Glomerular endothelial cell (primary cell): ENCODE measurements around the gene MAPK10. TPM values are rescaled to one million over a fixed set of nuclear protein-coding genes. Genes with fewer than 3 reads are reported as not detected.
A peak's percentile ranks its signal among the peaks of the same experiment; 100 is the strongest.

Experiments used
- DNase-seq: peaks from one replicate; pipeline ENCODE4 v3.0.0-alpha.2; 2011; ENCODE audit warnings: low read depth, low spot score; ENCODE audit errors: extremely low read depth
- total RNA-seq: library from RNA; depleted of rRNA; stranded (reverse); fragments of >200 nt; gene quantifications from 2 replicates; pipeline ENCODE4 v1.2.3, GENCODE V29; 2015

The MAPK10 gene
- total RNA-seq = 0.06 and 0.10 TPM in 2 replicates

DNA sequence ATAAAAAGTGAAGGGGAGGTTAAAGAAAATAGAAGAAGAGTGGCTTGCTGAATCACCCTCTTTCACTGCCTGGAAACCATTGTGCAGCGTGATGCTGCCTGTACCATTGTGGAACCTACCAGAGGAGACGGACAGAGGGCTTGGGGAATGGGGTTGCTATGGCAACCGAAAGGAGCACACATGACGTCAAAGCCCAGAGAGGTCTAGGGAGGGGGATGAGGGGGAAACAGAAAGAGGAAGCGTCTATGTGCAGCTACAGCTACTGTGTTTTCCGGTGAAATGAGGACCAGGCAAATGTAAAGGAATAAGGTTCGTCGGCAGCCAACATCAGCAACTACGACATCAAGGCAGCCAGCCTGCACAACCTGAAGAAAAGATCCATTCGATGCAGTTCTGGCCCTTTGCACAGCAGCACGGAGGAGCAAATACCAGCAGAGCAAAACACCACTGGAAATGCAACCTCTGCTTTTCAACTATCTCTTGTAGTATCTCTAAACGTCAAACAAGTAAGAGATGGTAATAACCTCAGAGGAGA is at the start of gene MAPK10:
MAPK10 (minus strand) TSS at position 110 of the 535 bp plus-strand sequence.
- DNase-seq = peak; percentile 47

DNA sequence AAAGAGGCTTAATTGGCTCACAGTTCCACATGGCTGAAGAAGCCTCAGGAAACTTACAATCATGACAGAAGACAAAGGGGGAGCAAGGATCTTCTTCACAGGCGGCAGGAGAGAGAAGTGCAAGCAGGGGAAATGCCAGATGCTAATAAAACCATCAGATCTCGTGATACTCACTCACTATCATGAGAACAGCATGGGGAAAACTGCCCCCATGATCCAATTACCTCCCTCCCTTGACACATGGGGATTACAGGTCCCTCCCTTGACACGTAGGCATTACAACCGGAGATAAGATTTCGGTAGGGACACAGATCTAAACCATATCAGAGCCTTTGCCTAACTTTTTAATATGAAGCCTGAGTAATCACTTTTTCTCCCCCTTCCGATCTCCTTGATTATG is 43.7 kb upstream of the MAPK10 start:
- no peak for DNase-seq

DNA sequence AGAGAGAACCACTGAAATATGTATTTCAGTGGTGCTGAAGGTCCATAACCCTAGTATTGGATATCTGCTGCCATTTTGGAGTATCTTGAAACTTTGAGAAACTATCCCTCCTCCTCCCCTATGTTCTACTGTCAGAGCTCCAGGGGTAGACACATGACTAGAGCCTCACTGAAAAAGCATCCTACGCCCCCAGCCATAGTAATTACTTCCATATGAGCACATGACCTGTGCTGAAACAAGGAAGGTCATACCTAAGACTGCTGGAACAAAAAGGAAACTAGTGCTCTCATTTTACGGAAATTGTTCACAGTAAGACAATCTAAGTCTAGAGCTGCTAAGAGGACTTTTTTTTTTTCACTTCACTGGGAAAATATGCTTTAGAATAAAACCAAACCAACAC is 42.0 kb upstream of the MAPK10 start:
- no peak for DNase-seq

DNA sequence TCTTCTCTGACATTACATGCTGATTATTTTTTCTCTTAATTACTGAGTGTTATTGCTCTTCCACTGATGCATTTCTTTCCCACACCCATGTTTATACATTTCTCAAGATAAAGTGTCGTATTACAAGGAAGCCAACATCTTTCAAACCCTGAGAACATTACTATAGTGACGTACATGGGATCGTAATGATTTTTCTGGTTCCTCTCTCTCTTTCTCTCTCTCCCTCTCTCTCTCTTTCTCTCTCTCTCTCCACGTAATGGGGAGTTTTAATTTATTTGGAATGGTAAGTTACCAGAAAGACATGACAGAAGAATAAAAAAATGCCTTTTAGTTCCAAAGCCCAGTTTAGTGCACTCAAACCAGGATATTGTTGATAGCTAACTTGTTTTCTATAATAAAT is 40.4 kb upstream of the MAPK10 start:
- no peak for DNase-seq

DNA sequence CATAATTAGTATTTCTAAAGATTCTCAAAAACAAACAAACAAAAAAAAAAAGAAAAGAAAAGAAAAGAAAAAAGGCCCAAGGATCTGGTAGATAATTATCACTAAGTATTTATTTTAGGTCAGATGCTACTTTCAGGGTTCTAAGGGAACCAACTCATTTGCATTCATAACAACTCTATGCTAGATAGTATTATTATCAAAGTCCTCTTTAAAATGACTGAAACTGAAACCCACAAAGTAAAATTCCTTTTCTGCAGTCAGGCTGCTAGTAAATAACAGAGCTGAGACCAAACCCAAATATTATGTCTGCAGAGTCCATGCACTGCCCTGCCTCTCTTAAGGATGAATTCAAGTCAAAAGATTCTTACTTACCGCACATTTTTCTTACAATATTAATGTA is 38.3 kb upstream of the MAPK10 start:
- DNase-seq = no peak

DNA sequence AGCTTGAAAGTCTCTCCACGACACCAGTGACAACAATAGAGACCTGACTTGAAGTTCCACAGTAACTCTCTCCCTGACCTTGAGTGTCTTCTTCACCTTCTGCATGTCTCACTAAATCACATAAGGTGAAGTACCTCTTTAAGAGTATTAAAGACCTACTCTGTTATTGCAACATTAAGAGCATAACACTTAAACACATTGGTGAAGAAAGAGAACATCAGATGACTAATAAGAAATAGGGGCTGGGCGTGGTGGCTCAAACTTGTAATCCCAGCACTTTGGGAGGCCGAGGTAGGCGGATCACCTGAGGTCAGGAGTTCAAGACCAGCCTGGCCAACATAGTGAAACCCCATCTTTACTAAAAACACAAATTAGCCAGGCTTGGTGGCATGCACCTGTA is 33.9 kb upstream of the MAPK10 start:
- no peak for DNase-seq

DNA sequence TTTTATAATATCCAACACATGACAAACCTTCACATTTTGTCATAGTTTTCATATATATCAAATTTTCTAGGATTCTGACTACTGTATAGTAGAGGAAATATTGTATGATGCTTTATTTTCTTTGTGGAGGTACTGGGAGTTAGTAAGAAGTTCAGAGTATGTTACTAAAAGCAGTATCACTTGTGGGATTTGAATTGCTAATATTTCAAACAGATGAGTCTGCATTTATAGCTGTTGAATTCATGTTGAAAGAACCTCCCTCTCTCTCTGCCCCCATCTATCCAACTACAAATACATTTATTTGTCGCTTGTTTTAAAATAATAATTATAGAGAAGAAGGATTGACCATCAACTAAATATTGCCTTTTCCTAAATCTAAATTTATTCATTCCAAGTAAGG is 29.8 kb upstream of the MAPK10 start:
- no peak for DNase-seq

DNA sequence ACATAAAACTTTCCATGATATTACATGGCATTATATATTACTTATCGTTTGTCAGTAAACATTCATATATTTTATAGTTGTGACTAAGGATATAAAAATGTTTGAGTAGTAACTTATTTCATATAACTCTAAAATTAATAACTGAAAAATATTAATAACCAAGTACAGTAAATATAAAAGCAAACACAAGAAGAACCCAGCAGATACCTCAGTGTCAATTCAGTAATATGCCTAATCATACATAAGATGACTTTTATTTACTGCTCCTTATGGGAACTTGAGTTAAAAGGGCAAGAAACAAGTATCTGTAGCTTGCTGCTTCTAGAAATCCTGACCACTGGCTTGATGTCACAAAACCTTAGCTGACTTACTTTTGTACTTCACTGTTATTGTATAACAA is 28.4 kb upstream of the MAPK10 start:
- DNase-seq = no peak

DNA sequence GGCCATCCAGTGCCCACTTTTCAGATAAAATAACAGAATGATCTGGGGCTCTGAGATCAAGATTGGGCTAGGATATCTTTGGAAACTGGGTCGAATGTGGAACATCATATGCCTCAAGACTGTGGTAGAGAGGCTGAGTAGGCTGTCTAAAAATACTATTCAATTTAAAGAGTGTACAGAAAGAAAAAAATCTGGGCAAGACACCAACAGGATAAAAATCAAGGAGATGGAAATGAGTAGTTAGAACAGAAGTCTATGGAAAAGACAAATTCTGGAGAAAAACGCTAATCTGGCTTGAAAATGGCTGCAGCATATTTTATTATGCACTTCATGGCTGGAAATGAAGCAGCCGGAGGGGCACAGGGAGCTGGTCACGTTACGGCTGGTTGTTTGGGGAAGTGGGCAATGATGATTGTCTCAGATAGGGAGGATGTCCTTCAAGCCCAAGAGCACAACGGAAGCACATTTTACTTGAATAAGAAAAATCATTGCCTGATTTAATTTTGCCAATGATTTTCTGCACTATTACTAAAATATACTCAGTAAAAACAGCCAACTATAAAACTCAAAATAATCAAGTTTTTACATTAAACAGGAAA is 27.1 kb upstream of the MAPK10 start:
- DNase-seq = no peak

DNA sequence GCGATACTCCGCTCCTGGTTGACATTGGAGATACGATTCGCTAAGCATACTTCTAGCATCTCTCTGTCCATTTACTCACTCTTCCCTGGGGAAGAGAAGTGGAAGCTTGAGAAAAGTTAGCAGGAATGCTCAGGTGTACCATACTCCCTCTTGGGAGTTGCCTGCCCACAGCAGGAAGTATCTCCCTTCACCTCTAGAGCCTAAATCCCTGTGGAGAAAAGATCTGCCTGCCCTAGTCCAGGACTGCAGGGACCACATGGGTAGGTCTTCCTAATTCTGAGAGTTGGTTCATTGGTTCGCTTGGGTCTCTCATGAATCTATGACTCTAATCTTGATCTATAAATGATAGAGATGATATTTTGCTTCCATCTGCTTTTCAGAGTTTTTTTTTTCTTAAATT is 26.3 kb upstream of the MAPK10 start:
- DNase-seq = no peak

DNA sequence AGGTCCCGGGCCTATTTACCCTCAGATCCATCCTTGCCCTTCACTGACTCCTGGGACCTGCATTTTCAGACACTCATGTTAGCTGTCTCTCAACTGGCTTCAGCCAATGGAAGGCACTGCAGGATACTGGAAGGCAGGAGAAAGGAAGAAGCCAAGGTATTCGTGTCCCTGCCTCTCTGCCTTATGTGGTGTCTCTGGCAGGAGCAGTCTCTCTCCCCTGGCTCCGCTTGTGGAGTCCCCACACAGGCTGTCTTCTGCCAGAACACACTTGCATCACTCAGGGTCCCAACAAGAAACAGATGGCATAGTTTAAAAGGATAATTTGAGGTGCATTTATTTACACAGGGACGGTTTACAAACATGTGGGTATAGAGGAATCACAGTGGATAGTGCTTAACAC is 21.6 kb upstream of the MAPK10 start:
- DNase-seq = no peak

DNA sequence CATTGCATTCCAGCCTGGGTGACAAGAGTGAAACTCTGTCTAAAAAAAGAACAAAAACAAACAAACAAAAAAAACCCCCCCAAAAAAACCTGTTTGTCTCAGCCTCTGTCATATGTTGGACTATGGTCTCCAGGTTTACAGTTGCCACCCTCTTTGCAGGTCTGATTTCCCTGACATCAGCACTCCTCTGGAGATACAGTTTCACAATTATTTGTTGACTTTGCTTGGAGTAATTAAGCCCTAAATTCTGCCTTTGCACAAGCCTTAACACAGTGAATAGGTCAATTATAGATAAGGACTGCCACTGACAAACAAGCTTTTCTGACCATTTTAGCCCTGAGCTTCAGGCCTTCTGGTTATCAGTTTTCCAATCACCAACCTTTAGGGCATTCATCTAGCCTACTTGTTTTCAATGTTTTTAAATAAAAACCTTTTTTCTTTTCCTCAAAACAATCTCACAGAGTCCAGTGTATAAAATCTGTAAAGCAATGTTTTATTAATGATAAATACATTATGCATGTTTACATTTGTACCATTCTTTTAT is 20.4 kb upstream of the MAPK10 start:
- DNase-seq = no peak

DNA sequence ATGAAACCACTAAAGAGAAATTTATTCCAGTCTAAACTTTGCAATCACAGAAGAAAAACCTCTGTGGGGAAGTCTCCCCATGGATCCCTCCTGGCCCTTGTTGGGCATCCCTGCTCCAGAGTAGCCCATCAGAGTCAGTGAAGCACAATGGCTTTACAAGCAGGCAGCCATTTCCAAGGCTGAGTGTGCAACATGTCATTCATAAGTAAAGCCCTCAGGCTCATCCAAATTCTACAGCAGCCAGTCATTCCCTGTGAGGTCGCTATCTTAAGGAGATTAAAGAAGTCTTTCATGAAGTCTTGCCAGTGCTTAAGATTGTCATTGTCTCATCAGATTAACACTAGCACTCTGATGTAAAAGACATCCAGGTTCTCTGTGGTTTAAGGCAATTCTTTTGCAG is 17.0 kb upstream of the MAPK10 start:
- no peak for DNase-seq

DNA sequence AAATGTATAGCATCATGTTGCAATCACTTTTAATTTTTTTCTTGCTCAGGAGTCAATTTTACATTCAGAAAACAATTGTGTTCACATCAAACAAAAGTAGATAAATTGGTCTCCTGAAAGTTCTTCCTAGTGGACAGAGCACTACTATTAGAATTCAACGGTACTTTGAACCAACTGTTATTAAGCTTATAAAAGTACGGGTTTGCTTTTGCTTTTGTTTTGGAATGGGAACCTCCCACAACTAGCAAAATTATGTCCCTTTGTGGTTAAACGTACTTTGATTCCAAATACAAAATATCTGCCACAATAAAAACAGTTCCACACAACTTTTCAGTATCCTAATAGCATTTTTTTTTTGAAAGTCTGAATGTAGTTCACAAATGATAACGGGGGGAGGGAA is 8.6 kb upstream of the MAPK10 start:
- DNase-seq = no peak

DNA sequence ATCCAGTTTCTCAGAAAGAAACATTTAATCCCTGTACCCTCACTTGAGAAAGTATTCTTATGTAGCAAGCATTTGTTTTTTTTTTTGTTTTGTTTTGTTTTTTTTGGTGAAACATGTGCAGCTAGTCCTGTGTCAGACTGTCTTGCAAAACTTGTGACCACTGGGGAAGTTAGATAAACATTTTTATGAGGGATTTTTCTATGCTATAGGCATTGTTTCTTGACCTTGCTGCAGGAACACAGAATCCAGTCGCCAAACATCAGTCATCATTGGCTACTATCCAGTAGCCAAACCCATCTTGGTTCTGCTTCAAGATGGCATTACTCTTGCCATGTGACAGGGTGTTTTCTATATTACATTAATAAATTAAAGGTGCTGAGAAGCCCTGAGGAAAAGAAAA is 7.7 kb upstream of the MAPK10 start:
- DNase-seq = no peak

DNA sequence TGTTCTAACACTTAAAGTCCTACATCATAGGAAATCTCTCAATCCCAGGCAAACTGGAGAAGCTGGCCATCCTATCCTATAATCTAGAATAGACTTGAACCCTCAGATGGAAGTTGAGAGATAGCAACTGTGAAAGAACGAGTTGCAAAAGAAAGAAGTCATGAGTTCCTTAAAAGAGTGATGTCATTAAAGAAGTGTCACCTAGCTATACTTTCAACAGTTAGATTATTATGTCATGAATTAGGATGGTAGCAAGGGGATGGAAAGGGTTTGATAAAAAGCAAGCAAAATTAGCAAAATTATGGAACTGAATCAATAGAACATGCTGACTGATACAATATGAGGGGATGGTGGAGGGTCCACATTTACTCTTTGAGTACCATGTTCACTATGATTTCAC is 7.1 kb upstream of the MAPK10 start:
- no peak for DNase-seq

DNA sequence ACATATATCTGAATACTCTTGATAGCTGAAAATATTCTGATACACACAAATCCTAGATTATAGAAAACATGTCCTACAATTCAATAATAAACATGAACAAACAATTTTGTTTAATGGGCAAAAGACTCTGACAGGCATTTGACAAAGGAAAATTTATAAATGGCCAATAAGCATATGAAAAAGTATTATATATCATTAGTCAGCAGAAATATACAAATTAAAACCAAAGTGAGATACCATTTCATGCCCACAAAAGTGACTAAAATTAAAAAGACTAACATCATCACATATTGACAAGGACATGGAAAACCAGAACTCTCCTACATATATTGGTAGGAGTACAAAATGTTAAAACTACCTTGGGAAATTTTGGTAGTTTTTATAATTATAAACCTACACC is 2.7 kb upstream of the MAPK10 start:
- no peak for DNase-seq

DNA sequence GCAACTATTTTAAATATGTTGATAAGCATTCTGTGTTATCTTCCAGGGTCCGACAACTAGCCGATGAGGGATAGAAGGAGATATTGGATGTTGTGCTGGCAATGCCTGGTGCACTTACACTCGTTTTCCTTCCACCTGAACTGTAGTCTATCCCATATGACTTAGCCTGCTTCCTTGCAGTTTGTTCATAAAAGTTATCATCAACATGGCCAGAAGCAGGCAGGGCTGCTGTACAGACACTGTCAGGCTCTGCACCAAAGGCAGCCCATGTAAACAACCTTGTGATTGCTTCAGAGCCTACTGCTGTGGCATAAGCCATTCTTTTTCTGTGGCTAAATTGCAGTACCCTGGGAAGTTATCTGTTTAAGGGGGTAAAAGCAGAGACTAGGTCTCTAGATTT is 1.6 kb downstream of the MAPK10 start:
- no peak for DNase-seq

DNA sequence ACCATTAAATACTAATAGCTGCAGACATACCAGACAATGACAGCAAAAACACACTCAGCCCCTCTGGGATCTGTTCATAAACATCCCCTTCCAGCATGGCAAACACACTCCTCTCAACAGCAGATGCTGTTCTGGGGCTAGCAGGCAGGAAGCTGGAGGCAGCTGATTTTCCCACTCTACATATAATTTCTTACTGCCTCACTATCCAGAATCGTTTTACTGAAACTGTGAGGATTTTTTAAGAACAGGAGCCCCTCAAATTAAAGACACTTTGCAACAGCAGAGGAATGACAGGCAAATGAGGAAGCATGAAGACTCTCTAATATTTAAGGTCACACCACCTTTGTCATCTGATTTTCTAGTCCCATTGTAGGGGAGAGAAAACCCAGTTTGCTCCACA is 2.2 kb downstream of the MAPK10 start:
- no peak for DNase-seq

DNA sequence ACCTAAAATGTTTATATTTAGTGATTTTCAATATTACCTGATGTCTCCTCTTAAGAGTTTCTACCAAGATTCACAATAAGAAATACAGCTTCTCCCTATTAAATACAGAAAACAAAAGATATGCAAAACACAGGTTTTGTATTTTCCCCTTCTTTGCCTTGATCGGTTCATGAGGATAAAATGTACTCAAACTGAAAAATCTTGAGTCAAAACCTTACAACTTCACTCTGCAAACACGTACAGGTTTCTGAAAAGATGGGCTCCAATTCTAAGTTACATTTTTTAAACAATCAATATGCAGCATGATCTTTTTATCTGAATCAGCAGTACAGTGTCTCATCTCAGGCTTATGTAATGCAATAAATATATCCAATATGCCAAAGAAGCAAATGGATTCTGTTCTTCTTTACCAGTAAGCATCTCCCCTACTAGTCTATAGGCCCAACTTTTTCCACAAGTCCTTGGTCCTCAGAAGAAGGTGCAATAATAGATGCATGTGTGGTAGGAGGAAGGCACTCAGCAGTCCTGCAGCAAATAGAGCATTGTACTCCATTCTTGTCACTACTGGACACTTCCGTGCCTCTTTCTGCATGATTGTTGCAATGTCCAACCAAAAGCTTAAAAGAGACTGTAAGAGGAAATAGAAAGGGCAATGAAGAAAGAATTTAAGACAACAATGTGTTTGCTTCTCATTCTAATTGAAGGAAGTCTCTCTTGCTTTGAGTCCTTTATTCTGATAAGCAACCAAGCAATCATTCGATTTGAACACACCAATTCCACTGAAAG is 3.2 kb downstream of the MAPK10 start:
- no peak for DNase-seq

DNA sequence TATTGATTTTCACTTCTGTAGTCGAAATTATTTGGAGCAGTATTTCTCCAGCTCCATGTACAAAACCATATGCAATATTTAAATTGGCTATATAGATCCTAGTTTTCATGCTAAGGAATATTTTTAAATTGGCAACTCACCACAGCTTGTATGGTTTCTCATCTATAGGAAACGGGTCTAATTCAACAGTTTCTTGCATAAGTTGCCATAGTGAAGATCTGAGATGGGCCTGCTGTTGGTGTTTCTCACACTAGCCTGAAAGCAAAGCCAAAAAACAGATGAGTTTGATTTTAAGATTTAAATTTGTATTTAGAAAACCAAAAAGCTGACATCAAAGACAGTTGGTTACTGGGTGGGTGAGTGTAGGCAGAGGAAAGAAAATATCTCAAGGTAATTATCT is 5.5 kb downstream of the MAPK10 start:
- no peak for DNase-seq

DNA sequence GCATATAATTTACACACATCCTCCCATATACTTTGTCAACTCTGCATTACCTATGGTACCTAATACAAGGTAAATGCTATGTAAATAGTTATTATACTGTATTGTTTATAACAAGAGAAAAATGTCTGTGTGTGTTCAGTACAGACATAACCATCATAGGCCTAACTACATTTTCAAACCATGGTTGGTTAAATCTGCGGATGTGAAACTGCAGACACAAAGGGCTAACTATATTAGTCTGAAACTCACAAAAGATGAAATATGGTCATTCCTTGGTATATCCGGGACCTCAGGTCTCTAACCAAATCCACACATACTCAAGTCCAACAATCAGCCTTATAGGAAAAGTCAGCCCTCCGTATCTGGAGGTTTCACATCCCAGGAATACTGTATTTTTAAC is 13.5 kb downstream of the MAPK10 start:
- no peak for DNase-seq
